ENCODE measurements around the gene SLC17A7.

The SLC17A7 gene

GRCh38 chr19:49443366-49444099 lies 2.2 kb upstream of the SLC17A7 start:
- DNase-seq = peak; percentile 98

- DNase-seq = peak; percentile 85
Measured at GRCh38 chr19:49442771-49443365, 1.5 kb upstream of the SLC17A7 start.

DNA sequence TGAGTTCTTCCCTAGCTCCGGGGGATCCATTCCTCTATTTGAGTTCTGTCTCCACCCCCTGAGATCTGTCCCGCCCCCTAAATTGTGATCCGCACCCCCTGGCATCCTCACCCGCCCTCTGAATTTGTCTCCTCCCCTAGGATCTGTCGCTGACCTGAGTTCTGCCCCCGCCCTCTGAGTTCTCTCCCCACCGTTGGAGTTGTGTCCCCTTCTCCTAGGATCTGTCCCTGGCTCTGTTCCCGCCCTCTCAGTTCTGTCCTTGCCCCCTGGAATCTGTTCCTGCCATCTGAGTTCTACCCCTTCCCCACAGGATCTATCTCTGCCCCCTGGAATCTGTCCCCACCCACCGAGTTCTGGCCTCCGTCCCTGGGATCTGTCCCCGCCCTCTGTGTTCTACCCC lies 1.0 kb upstream of the SLC17A7 start:
- DNase-seq = no peak

- DNase-seq = no peak
Measured at GRCh38 chr19:49441960-49442350, 628 bp upstream of the SLC17A7 start.

DNA sequence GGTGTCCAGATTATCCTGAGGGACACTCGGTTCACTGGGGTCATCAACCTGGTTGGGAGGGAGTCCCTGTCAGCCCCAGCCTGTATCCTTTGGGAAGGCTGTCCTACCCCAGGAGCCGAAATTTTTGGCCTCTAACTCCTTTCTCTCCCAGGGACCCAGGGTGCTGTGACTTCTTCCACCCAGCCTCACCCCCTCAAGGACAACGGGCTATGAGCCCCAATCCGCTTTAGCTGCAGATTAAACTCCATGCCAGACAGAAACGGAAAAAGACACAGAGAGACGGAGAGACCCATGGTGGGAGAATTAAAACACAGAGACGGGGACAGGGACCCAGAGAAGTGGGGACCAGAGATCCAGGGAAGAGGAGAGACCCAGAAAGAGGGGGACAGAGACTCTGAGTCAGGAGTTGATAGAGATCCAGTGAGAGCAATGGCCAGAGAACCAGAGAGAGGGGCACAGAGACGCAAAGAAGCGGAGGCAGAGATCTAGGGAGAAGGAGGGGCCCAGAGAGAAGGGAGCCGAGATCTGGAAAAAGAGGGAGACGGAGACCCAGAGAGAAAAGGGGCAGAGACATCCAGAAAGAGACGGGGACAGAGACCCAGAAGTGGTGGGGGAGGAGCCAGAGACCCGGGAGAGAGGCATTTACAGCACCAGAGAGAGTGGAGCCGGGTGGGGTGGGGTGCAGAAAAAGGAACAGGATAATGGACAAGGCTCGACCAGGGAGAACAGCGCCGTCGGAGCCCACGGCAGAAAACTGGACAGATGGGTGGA lies 703 bp downstream of the SLC17A7 start:
- DNase-seq = no peak

GRCh38 chr19:49439836-49440235 lies 1.5 kb downstream of the SLC17A7 start:
- no peak for DNase-seq

DNA sequence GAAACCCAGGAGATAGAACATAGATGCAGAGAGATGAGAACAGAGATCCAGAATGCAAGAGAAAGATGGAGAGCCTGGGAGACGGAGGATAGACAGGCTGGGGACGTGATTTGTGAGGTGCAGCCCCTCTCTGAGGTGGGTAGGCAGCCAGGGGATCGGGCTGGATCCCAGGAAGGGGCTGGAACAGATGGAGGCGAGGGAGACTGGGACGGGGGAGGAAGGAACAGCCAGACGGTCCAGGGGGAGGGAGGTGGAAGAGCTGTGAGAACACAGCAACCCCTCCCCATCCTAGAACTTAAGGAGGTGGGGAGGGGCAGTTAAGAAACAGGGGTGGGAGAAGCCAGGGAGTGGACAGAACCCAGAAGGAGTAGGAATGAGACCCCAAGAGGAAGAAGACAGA lies 3.1 kb downstream of the SLC17A7 start:
- DNase-seq = no peak

DNA sequence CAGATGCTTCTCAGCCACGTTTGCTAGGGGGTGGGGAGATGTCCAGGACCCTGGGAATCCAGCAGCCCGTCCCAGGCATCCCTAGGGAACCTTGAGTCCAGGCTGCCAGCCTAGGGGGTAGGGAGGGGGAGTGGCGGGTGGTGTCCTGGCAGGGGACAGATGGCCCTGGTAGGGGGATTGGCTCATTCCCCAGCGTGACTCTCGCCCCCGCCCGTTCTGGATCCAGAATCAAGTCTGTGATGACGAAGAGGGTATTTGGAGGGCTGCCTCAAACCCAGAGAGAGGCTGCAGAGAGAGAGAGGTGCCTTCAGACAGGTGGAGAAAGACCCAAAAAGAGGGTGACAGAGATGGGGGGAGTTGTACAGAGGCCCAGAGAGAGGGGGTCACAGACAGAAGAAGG lies 4.1 kb downstream of the SLC17A7 start:
- DNase-seq = no peak

GRCh38 chr19:49436381-49437017 lies 4.8 kb downstream of the SLC17A7 start:
- no peak for DNase-seq

DNA sequence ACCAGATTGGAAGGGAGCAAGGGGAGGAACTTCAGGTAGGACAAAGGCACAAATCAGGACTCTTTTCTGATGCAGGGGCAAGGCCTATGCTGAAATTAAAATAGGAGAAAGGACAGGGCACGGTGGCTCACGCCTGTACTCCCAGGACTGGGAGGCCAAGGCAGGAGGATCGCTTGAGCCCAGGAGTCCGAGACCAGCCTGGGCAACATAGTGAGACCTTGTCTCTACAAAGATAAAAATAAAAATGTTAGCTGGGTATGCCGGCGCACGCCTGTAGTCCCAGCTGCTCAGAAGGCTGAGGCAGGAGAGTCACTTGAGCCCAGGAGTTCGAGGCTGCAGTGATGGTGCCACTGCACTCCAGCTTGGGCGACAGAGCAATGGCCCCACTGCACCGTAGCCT lies 5.7 kb downstream of the SLC17A7 start:
- no peak for DNase-seq

- no peak for DNase-seq
Measured at GRCh38 chr19:49434907-49435583, 6.3 kb downstream of the SLC17A7 start.

GRCh38 chr19:49433240-49433901 lies 8.0 kb downstream of the SLC17A7 start:
- DNase-seq = no peak

- no peak for DNase-seq
Measured at GRCh38 chr19:49432141-49433073, 8.9 kb downstream of the SLC17A7 start.

DNA sequence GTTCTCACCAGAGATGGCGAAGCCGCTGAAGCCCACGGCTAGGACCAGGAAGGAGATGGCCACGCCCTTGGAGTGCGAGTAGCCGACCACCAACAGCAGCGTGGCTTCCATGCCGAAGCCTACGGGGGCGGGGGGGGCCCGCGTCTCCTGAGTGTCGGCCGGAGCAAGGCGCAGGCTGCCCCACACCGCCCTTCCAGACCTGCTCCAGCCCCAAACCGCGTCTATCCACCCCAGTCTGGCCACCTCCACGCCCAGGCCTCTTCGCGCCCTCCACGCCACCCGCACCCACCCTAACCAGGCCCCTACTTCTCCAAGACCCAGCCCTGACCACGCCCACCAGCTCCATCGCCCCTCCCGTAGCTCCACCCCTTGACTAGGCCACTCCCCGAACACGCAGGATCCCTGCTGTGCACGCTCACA lies 10.0 kb downstream of the SLC17A7 start:
- no peak for DNase-seq

DNA sequence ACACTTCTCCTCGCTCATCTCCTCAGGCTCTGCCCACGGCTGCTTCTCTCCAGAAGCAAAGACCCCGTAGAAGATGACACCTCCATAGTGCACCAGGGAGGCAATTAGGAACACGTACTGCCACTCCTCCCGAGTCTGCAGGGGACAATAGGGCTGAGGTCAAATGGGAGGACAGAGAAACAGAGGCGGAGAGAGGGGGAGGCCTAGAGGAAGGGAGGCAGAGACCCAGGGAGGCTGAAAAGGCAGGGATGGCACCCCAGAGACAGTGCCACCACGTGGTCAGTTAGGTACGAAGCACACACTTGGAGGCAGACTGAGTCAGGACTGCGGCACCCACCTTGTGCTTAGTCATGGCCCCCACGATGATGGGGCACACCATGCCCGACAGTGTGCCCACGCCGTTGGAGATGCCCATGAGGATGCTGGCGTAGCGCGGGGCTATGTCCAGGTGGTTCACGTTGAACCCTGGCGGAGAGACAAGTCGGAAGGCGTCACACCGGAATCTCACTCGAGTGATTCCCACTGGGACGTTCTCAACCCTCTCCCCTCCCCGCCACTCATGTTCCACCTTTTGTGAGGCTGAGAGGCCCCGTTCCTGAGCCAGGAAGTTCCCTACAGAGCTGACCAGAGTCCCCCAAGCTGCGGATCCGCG lies 10.5 kb downstream of the SLC17A7 start:
- no peak for DNase-seq

DNA sequence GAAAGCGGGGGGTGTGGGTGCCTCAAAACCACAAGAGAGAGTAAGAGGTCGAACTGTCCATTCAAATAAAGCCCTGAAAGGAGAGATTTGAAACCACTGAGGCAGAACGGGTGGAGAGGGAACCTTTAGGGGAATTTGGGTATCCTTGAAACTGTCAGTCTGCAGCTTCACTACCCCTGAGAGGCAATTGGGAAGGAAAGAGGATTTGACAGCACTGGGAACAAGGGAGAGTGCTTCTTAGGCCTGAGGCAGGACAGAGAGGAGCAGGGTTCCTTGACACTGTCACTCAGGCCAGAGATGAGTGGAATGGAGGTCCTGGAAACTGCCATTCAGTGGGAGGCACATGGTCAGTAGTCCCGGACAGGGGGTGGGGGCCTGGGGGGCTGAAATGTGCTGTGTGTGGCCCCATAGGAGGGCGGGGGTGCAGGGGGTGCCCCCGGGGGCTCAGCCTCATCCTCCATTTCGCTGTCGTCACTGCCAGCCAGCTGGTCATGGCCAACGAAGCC lies 11.1 kb downstream of the SLC17A7 start:
- no peak for DNase-seq

DNA sequence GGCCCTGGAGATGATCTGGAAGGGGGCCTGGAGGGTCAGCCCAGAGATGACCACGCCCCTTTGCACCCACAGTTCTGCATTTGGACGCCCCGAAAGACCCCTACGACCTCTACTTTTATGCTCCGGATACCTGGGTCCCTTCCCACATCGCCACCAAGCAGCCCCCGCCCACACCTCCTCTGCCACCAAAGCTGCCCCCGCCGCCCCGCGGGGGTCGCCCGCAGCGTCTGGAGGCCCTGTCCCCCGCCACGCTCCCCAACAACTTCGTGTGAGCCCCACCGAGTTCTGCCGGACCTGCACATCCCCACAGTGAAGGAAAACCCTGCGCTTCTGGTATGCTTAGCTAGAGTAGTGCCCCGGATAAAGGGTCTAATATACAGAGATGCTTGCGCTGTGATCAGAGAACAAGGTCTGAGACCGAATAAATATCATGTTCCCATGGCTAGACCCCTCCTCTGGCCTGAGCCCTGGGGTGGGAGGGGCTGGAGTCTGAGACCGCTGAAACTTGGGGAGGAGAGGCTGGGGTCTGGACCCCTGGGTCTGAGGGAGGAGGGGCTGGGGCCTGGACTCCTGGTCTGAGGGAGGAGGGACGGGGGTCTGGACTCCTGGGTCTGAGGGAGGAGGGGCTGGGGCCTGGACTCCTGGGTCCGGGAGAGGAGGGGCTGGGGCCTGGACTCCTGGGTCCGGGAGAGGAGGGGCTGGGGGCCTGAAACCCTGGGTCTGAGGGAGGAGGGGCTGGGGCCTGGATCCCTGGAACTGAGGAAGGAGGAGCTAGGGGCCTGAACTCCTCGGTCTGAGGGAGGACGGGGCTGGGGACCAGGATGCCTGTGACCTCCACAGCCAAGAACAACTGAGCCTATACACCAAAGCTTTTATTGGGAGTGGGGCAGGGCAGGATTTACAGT lies 12.5 kb downstream of the SLC17A7 start:
- no peak for DNase-seq

DNA sequence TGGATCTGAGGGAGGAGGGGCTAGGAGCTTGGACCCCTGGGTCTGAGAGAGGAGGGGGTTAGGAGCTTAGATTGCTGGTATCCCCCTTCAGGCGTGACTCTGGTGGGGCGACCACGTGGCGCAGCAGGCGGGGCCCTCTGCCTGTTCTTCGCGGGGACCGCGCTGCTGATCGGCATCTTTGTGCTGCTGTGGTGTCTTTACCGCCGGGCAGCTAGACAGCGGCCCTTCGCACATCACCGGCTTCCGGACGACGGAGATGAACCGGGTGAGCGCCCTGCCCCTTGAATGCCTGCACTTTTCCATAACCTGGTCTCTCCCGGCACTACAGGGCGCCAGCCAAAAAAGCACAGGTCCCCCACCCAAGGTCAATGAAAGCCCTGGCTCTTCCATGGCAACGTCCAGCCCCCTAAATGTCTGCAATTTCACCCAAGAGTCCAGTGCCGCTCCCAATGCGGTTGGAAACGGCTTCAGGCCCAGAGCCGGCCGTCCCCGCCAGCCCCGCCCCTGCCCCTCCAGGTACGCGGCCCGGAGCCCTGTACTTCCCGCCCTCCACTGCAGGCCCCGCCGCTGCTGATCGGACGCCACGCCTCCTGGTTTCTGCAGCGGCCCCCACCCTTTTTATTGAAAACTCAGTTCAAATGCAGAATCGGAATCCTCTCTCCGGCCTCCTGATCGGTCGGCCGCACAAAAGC lies 13.3 kb downstream of the SLC17A7 start:
- no peak for DNase-seq

DNA sequence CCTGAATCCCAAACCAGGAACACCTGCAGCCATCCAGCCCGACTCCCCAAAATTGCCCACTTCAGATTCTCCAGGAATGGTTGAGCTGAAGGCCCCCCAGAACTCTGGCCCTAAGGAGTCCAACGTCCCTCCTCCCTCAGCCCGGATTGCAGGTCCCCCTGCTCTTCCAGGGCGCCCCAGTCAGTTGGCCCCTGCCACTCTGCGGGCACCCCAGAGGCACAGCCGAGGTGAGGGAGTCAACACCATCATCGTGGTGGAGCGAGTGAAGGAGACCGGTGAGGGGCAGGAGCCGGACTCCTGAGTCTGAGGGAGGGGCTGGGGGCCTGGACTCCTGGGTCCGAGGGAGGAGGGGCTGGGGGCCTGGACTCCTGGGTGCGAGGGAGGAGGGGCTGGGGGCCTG lies 14.0 kb downstream of the SLC17A7 start:
- DNase-seq = no peak

Measured in NCI-H1436 (cell line).